Measurements from ENCODE around the gene HDAC1.

Gene HDAC1

DNA sequence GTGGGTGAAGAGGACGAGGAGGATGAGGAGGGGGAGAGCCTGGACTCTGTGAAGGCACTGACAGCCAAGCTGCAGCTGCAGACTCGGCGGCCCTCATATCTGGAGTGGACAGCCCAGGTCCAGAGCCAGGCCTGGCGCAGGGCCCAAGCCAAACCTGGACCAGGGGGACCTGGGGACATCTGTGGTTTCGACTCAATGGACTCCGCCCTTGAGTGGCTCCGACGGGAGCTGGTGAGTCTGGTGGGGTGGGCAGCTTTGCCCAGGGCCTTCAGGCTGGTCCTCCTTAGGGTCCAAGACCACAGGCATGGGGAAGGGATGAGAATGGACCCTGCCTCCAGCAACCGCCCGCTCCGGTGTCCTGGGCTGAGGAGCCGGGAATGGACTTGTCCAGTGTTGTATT, 44.4 kb upstream of the HDAC1 start:
- peak overlapping the region; percentile 46 for H3K4me3 ChIP-seq (ENCODE audit: low read length)
- H3K9me2 ChIP-seq (replicated peaks; ENCODE audit: control insufficient read depth, low read length), result no peaks in the 10 kb centered on the region
- H3K27ac ChIP-seq (ENCODE audit: low read depth, low read length), result peak overlapping the region; percentile 100
- H4K20me1 ChIP-seq (ENCODE audit: control insufficient read depth, insufficient read depth, low read depth, low read length), result no peaks in the 10 kb centered on the region
- H3K4me1 ChIP-seq (ENCODE audit: control insufficient read depth, low read length), result peaks cover 74% of the 10 kb centered on the region
- peaks cover 11% of the 10 kb centered on the region for H3K79me2 ChIP-seq (ENCODE audit: control insufficient read depth, low read length)
- no peak for TF ChIP-seq EZH2phosphoT487 (IDR thresholded peaks at IDR 0.05; ENCODE audit: borderline replicate concordance, low read length)
- no peak for TF ChIP-seq CTCF (IDR thresholded peaks at IDR 0.05; ENCODE audit: low read depth, low read length, poor library complexity, severe bottlenecking)
- H3K4me2 ChIP-seq (ENCODE audit: low read length), result peak overlapping the region; percentile 89
- H3K9me3 ChIP-seq (ENCODE audit: control insufficient read depth, insufficient read depth, low read length), result no peaks in the 10 kb centered on the region
- peaks cover 41% of the 10 kb centered on the region for H3F3A ChIP-seq (ENCODE audit: control insufficient read depth, insufficient read depth)
- no peaks in the 10 kb centered on the region for H3K27me3 ChIP-seq (ENCODE audit: control insufficient read depth, low read length)
- H3K36me3 ChIP-seq (ENCODE audit: control insufficient read depth, low read length), result peaks cover 8% of the 10 kb centered on the region

GRCh38 chr1:32247983-32248889, 43.6 kb upstream of the HDAC1 start:
- Histone ChIP-seq H4K20me1 (ENCODE audit: control insufficient read depth, insufficient read depth, low read depth, low read length) (no peaks in the 10 kb centered on the region), H3F3A (ENCODE audit: control insufficient read depth, insufficient read depth) (peaks cover 49% of the 10 kb centered on the region), H3K27me3 (ENCODE audit: control insufficient read depth, low read length) (no peaks in the 10 kb centered on the region), H3K9me2 (replicated peaks; ENCODE audit: control insufficient read depth, low read length) (no peaks in the 10 kb centered on the region), H3K4me3 (ENCODE audit: low read length) (peak overlapping the region; percentile 46), H3K27ac (ENCODE audit: low read depth, low read length) (peak overlapping the region; percentile 100), H3K4me2 (ENCODE audit: low read length) (peak overlapping the region; percentile 89), H3K9me3 (ENCODE audit: control insufficient read depth, insufficient read depth, low read length) (no peaks in the 10 kb centered on the region), H3K36me3 (ENCODE audit: control insufficient read depth, low read length) (peaks cover 13% of the 10 kb centered on the region), H3K4me1 (ENCODE audit: control insufficient read depth, low read length) (peaks cover 79% of the 10 kb centered on the region), H3K79me2 (ENCODE audit: control insufficient read depth, low read length) (peaks cover 19% of the 10 kb centered on the region)
- TF ChIP-seq CTCF (IDR thresholded peaks at IDR 0.05; ENCODE audit: low read depth, low read length, poor library complexity, severe bottlenecking), result peak; percentile 97
- TF ChIP-seq EZH2phosphoT487 (IDR thresholded peaks at IDR 0.05; ENCODE audit: borderline replicate concordance, low read length), result no peak

DNA sequence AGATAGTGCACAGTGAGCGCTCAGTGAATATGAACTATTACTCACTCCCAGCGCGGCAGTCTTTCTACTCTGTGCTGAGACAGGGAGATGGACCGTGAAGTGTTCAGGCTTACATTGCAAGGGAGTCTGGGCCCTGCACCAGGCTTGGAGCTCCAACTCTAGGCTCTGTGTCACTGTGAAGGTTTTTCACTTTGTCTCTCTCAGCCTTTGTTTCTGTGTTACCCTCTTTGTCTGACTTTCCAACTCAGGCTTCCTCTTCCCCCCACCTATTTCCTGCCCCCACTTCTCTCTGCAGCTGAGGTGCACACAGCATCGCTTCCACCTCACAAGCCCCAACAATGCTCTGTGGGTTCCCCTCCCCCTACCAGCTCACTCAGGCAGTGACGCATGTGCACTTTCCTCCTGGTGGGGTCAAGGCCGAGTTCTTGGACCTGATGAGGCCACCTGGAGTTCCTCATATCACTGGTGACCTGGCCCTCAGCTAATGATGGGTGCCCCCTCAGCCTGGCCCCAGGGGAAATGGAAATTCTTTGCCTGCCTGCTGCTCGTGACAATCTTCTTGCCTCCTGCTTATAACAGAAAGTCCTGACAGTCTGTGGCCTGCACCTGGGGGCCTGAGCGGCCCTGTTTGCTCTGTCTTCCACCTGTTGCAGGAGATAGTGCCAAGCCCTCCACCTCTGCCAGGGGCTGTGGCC, 41.9 kb upstream of the HDAC1 start:
- no peak for TF ChIP-seq CTCF (IDR thresholded peaks at IDR 0.05; ENCODE audit: low read depth, low read length, poor library complexity, severe bottlenecking)
- no peak for TF ChIP-seq EZH2phosphoT487 (IDR thresholded peaks at IDR 0.05; ENCODE audit: borderline replicate concordance, low read length)
- Histone ChIP-seq H3K27me3 (ENCODE audit: control insufficient read depth, low read length) (no peaks in the 10 kb centered on the region), H3F3A (ENCODE audit: control insufficient read depth, insufficient read depth) (peaks cover 64% of the 10 kb centered on the region), H3K79me2 (ENCODE audit: control insufficient read depth, low read length) (peaks cover 29% of the 10 kb centered on the region), H3K4me2 (ENCODE audit: low read length) (peak overlapping the region; percentile 89), H3K4me1 (ENCODE audit: control insufficient read depth, low read length) (peaks cover 96% of the 10 kb centered on the region), H3K27ac (ENCODE audit: low read depth, low read length) (peak overlapping the region; percentile 100), H3K9me3 (ENCODE audit: control insufficient read depth, insufficient read depth, low read length) (no peaks in the 10 kb centered on the region), H3K9me2 (replicated peaks; ENCODE audit: control insufficient read depth, low read length) (no peaks in the 10 kb centered on the region), H3K4me3 (ENCODE audit: low read length) (peak overlapping the region; percentile 77), H3K36me3 (ENCODE audit: control insufficient read depth, low read length) (peaks cover 13% of the 10 kb centered on the region), H4K20me1 (ENCODE audit: control insufficient read depth, insufficient read depth, low read depth, low read length) (no peaks in the 10 kb centered on the region)
